Breast epithelium (tissue), 3 donors: Measurements from ENCODE around the gene PCDH15.

Source experiments
- POLR2A ChIP-seq: fragments of 450-650 bp; IDR thresholded peaks from one replicate; pipeline ENCODE4 v1.6.1; 2016; ENCODE audit warnings: antibody characterized with exemption, mild to moderate bottlenecking, moderate library complexity
- TF ChIP-seq, protein P1 (sequence below), 3 donors: fragments of 450-650 bp; IDR thresholded peaks; one replicate each; pipeline ENCODE4 v1.5.1; 2016 to 2017; ENCODE audit warnings: antibody characterized with exemption in 3 of 3, mild to moderate bottlenecking in 3 of 3, moderate library complexity in 3 of 3

DNA sequence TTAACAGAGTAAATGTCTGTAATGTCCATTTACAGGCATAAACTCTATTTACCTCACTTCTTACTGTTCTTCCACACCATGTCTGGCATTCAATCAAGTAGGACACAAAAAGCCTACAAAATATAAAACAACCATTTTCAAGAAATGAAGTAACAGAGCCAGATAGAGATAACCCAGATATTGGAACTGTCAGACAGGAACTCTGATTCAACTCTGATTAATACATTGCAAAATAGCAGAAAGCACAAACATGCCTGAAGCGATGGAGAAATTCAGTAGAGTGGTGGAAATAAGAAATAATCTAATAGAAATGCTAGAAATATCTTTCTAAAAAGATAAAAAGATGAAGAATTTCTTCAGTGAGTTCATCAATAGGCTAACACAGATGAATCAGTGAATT, 964.4 kb downstream of the PCDH15 start:
- TF ChIP-seq POLR2A: no peak
- TF ChIP-seq, protein P1, sequence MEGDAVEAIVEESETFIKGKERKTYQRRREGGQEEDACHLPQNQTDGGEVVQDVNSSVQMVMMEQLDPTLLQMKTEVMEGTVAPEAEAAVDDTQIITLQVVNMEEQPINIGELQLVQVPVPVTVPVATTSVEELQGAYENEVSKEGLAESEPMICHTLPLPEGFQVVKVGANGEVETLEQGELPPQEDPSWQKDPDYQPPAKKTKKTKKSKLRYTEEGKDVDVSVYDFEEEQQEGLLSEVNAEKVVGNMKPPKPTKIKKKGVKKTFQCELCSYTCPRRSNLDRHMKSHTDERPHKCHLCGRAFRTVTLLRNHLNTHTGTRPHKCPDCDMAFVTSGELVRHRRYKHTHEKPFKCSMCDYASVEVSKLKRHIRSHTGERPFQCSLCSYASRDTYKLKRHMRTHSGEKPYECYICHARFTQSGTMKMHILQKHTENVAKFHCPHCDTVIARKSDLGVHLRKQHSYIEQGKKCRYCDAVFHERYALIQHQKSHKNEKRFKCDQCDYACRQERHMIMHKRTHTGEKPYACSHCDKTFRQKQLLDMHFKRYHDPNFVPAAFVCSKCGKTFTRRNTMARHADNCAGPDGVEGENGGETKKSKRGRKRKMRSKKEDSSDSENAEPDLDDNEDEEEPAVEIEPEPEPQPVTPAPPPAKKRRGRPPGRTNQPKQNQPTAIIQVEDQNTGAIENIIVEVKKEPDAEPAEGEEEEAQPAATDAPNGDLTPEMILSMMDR (IDR thresholded peaks at IDR 0.05): no peak
